HFF-Myc (cell line): Measurements from ENCODE around the gene RGS6.

Experiments
- DNase-seq: peaks from one replicate; pipeline ENCODE4 v3.0.0-alpha.2; 2011; ENCODE audit warnings: low read depth; ENCODE audit errors: extremely low read depth
- H3K4me3 ChIP-seq: replicated peaks from 2 replicates; pipeline ENCODE4 v1.5.1; 2011; ENCODE audit warnings: low read depth, mild to moderate bottlenecking, control low read depth, low read length
- TF ChIP-seq, protein P1 (sequence below): IDR thresholded peaks from 2 replicates; pipeline ENCODE4 v1.5.1; 2012; ENCODE audit warnings: mild to moderate bottlenecking, low read depth, low read length, control low read depth; ENCODE audit errors: missing control alignments

The RGS6 gene

DNA sequence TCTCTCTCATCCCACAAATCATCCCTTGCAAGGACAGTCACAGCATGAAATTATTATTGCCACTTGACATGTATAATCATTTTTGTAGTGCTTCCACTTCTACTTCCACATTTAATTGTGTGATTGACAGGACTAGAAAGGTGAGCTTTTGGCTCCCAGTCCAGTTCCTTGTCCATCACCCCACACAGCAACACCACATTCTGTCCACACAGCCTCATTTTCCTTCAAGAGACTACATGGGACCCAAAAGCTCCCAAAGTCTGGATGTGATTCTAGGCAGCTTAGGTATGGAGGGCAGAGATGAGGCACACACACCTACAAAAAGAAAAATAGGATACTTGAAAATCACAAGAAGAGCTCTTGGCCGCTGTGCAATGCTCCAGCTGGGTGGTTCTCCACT, 595.4 kb downstream of the RGS6 start:
- H3K4me3 ChIP-seq: no peak overlapping the region
- DNase-seq: no peak
- TF ChIP-seq, protein P1, sequence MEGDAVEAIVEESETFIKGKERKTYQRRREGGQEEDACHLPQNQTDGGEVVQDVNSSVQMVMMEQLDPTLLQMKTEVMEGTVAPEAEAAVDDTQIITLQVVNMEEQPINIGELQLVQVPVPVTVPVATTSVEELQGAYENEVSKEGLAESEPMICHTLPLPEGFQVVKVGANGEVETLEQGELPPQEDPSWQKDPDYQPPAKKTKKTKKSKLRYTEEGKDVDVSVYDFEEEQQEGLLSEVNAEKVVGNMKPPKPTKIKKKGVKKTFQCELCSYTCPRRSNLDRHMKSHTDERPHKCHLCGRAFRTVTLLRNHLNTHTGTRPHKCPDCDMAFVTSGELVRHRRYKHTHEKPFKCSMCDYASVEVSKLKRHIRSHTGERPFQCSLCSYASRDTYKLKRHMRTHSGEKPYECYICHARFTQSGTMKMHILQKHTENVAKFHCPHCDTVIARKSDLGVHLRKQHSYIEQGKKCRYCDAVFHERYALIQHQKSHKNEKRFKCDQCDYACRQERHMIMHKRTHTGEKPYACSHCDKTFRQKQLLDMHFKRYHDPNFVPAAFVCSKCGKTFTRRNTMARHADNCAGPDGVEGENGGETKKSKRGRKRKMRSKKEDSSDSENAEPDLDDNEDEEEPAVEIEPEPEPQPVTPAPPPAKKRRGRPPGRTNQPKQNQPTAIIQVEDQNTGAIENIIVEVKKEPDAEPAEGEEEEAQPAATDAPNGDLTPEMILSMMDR: no peak

DNA sequence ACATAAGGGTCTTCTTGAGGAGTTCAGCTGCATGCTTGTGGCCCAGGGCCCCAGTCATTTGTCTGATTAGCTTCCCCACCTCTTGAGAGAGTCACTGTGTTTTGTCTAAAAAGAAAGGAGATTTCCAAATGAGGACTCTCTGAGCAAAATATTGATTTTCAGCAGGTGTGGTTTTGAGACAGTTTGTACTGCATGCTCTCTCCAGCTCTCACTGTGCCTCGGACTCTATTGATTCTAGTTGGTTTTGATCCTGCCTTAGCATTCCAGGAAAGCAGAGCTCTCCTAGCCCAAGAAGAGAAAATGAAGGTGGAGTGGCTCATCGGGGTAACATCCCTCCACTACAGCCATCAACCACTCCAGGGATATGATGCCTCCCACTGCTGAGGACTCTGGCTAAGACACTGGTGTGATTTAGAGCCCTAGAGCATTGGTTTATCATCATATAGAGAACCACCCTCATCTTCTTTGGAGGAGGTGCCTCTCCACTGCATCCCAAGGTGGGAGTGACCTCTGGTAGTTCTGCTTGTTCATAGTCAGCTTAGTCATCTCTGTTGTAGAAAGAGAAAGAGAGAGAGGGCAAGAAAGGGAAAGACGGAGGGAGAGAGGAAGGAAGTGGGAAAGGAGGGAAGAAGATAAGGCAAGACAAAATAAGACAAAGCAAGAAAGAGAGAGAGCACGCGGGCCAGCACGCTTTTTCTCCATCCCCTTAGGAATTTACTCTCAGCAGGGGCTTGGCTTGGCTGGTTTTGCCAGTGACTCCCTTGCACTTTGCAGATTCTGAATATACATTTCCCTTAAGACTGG, 596.0 kb downstream of the RGS6 start:
- no peak overlapping the region for H3K4me3 ChIP-seq
- TF ChIP-seq, protein P1: no peak
- DNase-seq: no peak

DNA sequence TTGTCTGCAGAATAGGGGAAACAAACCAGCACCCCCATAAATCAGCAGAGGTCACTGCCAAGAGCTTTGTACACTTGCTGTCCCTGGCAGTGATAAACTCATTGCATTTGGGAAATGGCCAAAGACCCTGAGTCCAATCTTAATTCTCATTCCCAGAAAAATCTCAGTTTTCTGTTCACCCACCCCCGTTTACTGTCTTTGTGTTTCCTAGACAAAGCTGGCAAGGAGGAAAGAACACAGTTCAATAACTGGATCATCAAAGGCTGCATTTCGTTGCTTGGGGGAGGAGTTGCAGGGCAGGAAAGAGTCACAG, 596.6 kb downstream of the RGS6 start:
- H3K4me3 ChIP-seq: no peak overlapping the region
- TF ChIP-seq, protein P1: no peak

DNA sequence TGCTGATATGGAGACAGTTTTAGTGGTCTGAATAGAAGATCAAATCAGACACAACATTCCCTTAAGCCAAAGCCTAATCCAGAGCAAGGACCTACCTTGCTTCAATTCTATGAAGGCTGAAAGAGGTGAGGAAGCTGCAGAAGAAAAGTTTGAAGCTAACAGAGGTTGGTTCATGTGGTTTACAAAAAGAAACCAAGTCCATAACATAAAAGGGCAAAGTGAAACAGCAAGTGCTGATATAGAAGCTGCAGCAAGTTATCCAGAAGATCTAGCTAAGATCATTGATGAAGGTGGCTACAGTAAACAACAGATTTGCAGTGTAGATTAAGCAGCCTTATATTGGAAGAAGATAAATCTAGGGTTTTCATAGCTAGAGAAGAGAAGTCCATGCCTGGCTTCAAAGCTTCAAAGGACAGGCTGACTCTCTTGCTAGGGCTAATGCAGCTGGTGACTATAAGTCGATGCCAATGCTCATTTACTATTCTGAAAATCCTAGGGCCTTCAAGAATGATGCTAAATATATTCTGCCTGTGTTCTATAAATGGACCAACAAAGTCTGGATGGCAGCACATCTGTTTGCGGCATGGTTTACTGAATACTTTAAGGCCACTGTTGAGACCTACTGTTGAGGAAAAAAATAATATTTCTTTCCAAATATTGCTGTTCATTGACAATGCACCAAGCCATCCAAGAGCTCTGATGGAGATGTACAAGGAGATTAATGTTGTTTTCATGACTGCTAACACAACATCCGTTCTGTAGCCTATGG, 600.6 kb downstream of the RGS6 start:
- H3K4me3 ChIP-seq: no peak overlapping the region
- no peak for DNase-seq
- TF ChIP-seq, protein P1: no peak

More for the DNA sequence above, 596.6 kb downstream of the RGS6 start:
- DNase-seq: no peak

DNA sequence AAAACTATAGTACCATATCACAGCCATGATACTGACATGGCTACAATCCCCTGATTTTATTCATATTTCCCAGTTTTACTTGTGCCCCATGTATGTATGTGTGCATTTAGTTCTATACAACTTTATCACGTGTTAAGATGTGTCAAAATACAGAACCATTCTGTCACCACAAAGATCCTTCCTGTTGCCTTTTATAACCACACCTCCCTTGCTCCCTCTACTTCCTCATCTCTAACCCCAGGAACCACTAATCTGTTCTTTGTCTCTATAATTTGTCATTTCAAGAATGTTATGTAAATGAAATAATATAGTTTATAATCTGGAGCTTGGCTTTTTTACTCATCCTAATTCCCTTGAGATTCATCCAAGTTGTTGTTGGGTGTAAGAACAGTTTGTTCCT, 603.3 kb downstream of the RGS6 start:
- no peak overlapping the region for H3K4me3 ChIP-seq
- TF ChIP-seq, protein P1: no peak
- DNase-seq: no peak

DNA sequence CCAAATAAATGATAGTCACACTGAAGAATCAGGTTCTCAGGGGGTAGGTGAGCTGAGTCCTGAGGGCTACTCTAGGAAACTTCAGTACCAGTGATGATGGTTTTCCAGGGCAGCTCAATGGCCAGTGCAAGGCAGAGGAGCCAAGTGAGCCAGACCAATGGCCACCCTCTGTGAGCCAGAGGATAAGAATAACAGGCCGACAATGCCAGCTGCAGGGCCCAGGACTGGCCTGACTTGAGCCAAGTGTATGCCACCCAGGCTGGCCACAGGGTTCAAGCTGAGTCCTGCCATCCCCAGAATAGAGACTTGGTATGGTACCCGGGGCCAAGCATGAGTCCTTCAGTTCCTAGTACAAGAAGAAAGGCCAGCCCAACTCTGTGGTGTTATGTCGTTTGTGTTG, 606.2 kb downstream of the RGS6 start:
- H3K4me3 ChIP-seq: no peak overlapping the region
- TF ChIP-seq, protein P1: no peak
- no peak for DNase-seq
